HUES64 (cell line): ENCODE results near the gene TMEM134.
A peak's percentile ranks its signal among the peaks of the same experiment; 100 is the strongest.

ENCODE experiments used
- H3K27ac ChIP-seq: 2 replicates; pipeline ENCODE4 v1.7.0; 2013; ENCODE audit warnings: low read depth, low read length, inconsistent platforms
- H3K27me3 ChIP-seq: 2 replicates; pipeline ENCODE4 v1.6.1; 2013; ENCODE audit warnings: mild to moderate bottlenecking, low read length; ENCODE audit not compliant: insufficient read depth
- H3K36me3 ChIP-seq: 2 replicates; pipeline ENCODE4 v1.6.1; 2013; ENCODE audit warnings: mild to moderate bottlenecking, low read length; ENCODE audit not compliant: insufficient read depth
- H3K4me1 ChIP-seq: 2 replicates; pipeline ENCODE4 v1.6.1; 2013; ENCODE audit warnings: mild to moderate bottlenecking, low read length, moderate library complexity; ENCODE audit not compliant: insufficient read depth
- H3K4me3 ChIP-seq: 2 replicates; pipeline ENCODE4 v1.5.1; 2013; ENCODE audit warnings: mild to moderate bottlenecking, low read length, moderate library complexity
- H3K9ac ChIP-seq: 2 replicates; pipeline ENCODE4 v1.6.1; 2013; ENCODE audit warnings: mild to moderate bottlenecking, low read depth, low read length
- H3K9me3 ChIP-seq: 2 replicates; pipeline ENCODE4 v1.6.1; 2013; ENCODE audit warnings: low read depth, low read length; ENCODE audit not compliant: insufficient read depth
- WGBS: fragments of 150-250, 120-280 bp; methylation state at CpG from one replicate; pipeline ENCODE4 v1.1.7; 2013; ENCODE audit warnings: missing lambda C conversion rate; 5-methylcytosine and 5-hydroxymethylcytosine counted together

TMEM134 gene

GRCh38 chr11:67450796-67451657 lies 18.0 kb downstream of the TMEM134 start:
- no peak overlapping the region for H3K27ac ChIP-seq
- H3K27me3 ChIP-seq: no peaks in the 10 kb centered on the region
- no peaks in the 10 kb centered on the region for H3K4me1 ChIP-seq
- no peaks in the 10 kb centered on the region for H3K36me3 ChIP-seq
- H3K4me3 ChIP-seq: no peak overlapping the region
- no peak overlapping the region for H3K9ac ChIP-seq
- WGBS: 88% methylated on average over 25 of the region's 25 CpGs
- H3K9me3 ChIP-seq: no peaks in the 10 kb centered on the region

- H3K27ac ChIP-seq: no peak overlapping the region
- no peaks in the 10 kb centered on the region for H3K36me3 ChIP-seq
- no peaks in the 10 kb centered on the region for H3K9me3 ChIP-seq
- H3K4me1 ChIP-seq: no peaks in the 10 kb centered on the region
- 89% methylated on average over 9 of the region's 9 CpGs for WGBS
- H3K9ac ChIP-seq: no peak overlapping the region
- no peak overlapping the region for H3K4me3 ChIP-seq
- no peaks in the 10 kb centered on the region for H3K27me3 ChIP-seq
Observed at GRCh38 chr11:67449116-67449844, 19.8 kb downstream of the TMEM134 start.

- H3K9ac ChIP-seq: no peak overlapping the region
- no peak overlapping the region for H3K4me3 ChIP-seq
- WGBS: 93% methylated on average over 7 of the region's 7 CpGs
- H3K9me3 ChIP-seq: no peaks in the 10 kb centered on the region
- H3K27ac ChIP-seq: no peak overlapping the region
- no peaks in the 10 kb centered on the region for H3K27me3 ChIP-seq
- no peaks in the 10 kb centered on the region for H3K4me1 ChIP-seq
- no peaks in the 10 kb centered on the region for H3K36me3 ChIP-seq
Observed at GRCh38 chr11:67448220-67448609, 20.8 kb downstream of the TMEM134 start.

- no peak overlapping the region for H3K27ac ChIP-seq
- no peaks in the 10 kb centered on the region for H3K9me3 ChIP-seq
- H3K4me3 ChIP-seq: no peak overlapping the region
- no peaks in the 10 kb centered on the region for H3K4me1 ChIP-seq
- no peaks in the 10 kb centered on the region for H3K27me3 ChIP-seq
- H3K36me3 ChIP-seq: peaks cover 13% of the 10 kb centered on the region
- 82% methylated on average over 5 of the region's 5 CpGs for WGBS
- no peak overlapping the region for H3K9ac ChIP-seq
Observed at GRCh38 chr11:67445515-67445914, 23.5 kb downstream of the TMEM134 start.

GRCh38 chr11:67442504-67443404 lies 26.3 kb downstream of the TMEM134 start:
- no peaks in the 10 kb centered on the region for H3K27me3 ChIP-seq
- H3K27ac ChIP-seq: peak overlapping the region; percentile 77; the same call in 1 of the 2 replicates
- no peaks in the 10 kb centered on the region for H3K4me1 ChIP-seq
- WGBS: 39% methylated on average over 43 of the region's 45 CpGs
- H3K9me3 ChIP-seq: no peaks in the 10 kb centered on the region
- peak overlapping the region; percentile 86 for H3K4me3 ChIP-seq
- peak overlapping the region; percentile 78 for H3K9ac ChIP-seq
- peaks cover 31% of the 10 kb centered on the region for H3K36me3 ChIP-seq

GRCh38 chr11:67441731-67442351 lies 27.2 kb downstream of the TMEM134 start:
- Histone ChIP-seq H3K36me3 (peaks cover 35% of the 10 kb centered on the region), H3K4me1 (peaks cover under 1% of the 10 kb centered on the region; the same call in 1 of the 2 replicates), H3K9ac (no peak overlapping the region), H3K4me3 (no peak overlapping the region), H3K27me3 (no peaks in the 10 kb centered on the region), H3K9me3 (no peaks in the 10 kb centered on the region), H3K27ac (no peak overlapping the region)
- WGBS: 94% methylated on average over 28 of the region's 28 CpGs

- Histone ChIP-seq H3K27ac (no peak overlapping the region), H3K9ac (no peak overlapping the region), H3K4me3 (no peak overlapping the region), H3K36me3 (peaks cover 35% of the 10 kb centered on the region), H3K9me3 (no peaks in the 10 kb centered on the region), H3K27me3 (no peaks in the 10 kb centered on the region), H3K4me1 (peaks cover 4% of the 10 kb centered on the region; the same call in 1 of the 2 replicates)
- 94% methylated on average over 21 of the region's 21 CpGs for WGBS
Observed at GRCh38 chr11:67441098-67441563, 27.9 kb downstream of the TMEM134 start.

- peaks cover 4% of the 10 kb centered on the region; the same call in 1 of the 2 replicates for H3K4me1 ChIP-seq
- WGBS: 91% methylated on average over 17 of the region's 17 CpGs
- H3K27ac ChIP-seq: no peak overlapping the region
- H3K9me3 ChIP-seq: no peaks in the 10 kb centered on the region
- no peak overlapping the region for H3K4me3 ChIP-seq
- H3K27me3 ChIP-seq: no peaks in the 10 kb centered on the region
- no peak overlapping the region for H3K9ac ChIP-seq
- peaks cover 35% of the 10 kb centered on the region for H3K36me3 ChIP-seq
Observed at GRCh38 chr11:67440229-67441097, 28.6 kb downstream of the TMEM134 start.

GRCh38 chr11:67439321-67440228 lies 29.5 kb downstream of the TMEM134 start:
- no peaks in the 10 kb centered on the region for H3K27me3 ChIP-seq
- H3K4me1 ChIP-seq: peaks cover 4% of the 10 kb centered on the region; the same call in 1 of the 2 replicates
- H3K27ac ChIP-seq: no peak overlapping the region; the same call in 1 of the 2 replicates
- 92% methylated on average over 31 of the region's 31 CpGs for WGBS
- H3K36me3 ChIP-seq: peaks cover 37% of the 10 kb centered on the region
- no peak overlapping the region for H3K9ac ChIP-seq
- no peak overlapping the region for H3K4me3 ChIP-seq
- no peaks in the 10 kb centered on the region for H3K9me3 ChIP-seq
